ENCODE measurements around the gene SRGAP3. TPM values are rescaled to one million over a fixed set of nuclear protein-coding genes. Genes with fewer than 3 reads are reported as not detected.

Gene SRGAP3
- total RNA-seq, 4 donors from 2014 or later = 14.7 to 58.9 (median 18.7) TPM

GRCh38 chr3:9244495-9245183, 4.8 kb downstream of the SRGAP3 start:
- H3K36me3 ChIP-seq = no peaks in the 10 kb centered on the region
- no peak overlapping the region for H3K27ac ChIP-seq
- H3K4me3 ChIP-seq (replicated peaks in 1 of 3) = no peak overlapping the region
- intact Hi-C loops (cut with DNase I) = no loop called here
- H3K9me3 ChIP-seq = no peaks in the 10 kb centered on the region
- 18 to 25% methylated on average over 1 of the region's 1 CpG for WGBS, 2 donors
- DNase-seq = no peak
- H3K4me1 ChIP-seq = peaks cover under 1 to 19% of the 10 kb centered on the region in 2 donors
- H3K27me3 ChIP-seq = no peaks in the 10 kb centered on the region
- TF ChIP-seq CTCF (IDR thresholded peaks at IDR 0.05) (no peak), POLR2A (IDR thresholded peaks at IDR 0.05) (no peak)

GRCh38 chr3:9241956-9242355, 7.5 kb downstream of the SRGAP3 start:
- Histone ChIP-seq H3K27me3 (no peaks in the 10 kb centered on the region), H3K27ac (no peak overlapping the region), H3K4me3 (replicated peaks in 1 of 3) (no peak overlapping the region), H3K9me3 (no peaks in the 10 kb centered on the region), H3K36me3 (no peaks in the 10 kb centered on the region), H3K4me1 (peaks cover 5 to 14% of the 10 kb centered on the region in 2 donors)
- intact Hi-C loops (cut with DNase I) = no loop called here
- 87 to 92% methylated on average over 4 of the region's 4 CpGs for WGBS, 2 donors
- no peak for DNase-seq
- no peak for TF ChIP-seq CTCF (IDR thresholded peaks at IDR 0.05)
- no peak for TF ChIP-seq POLR2A (IDR thresholded peaks at IDR 0.05)

GRCh38 chr3:9239680-9240079, 9.8 kb downstream of the SRGAP3 start:
- intact Hi-C loops (cut with DNase I) = no loop called here
- WGBS, 2 donors = 78 to 94% methylated on average over 1 of the region's 1 CpG
- no peaks in the 10 kb centered on the region for H3K9me3 ChIP-seq
- DNase-seq = no peak
- TF ChIP-seq POLR2A (IDR thresholded peaks at IDR 0.05) = no peak
- no peak for TF ChIP-seq CTCF (IDR thresholded peaks at IDR 0.05)
- H3K4me1 ChIP-seq = peaks cover 5 to 13% of the 10 kb centered on the region in 2 donors
- H3K4me3 ChIP-seq (replicated peaks in 1 of 3) = no peak overlapping the region
- H3K27ac ChIP-seq = no peak overlapping the region
- no peaks in the 10 kb centered on the region for H3K36me3 ChIP-seq
- H3K27me3 ChIP-seq = no peaks in the 10 kb centered on the region

- H3K27ac ChIP-seq = no peak overlapping the region
- WGBS, 2 donors = 86 to 90% methylated on average over 4 of the region's 4 CpGs
- no peak overlapping the region for H3K4me3 ChIP-seq (replicated peaks in 1 of 3)
- no peak for TF ChIP-seq CTCF (IDR thresholded peaks at IDR 0.05)
- TF ChIP-seq POLR2A (IDR thresholded peaks at IDR 0.05) = no peak
- intact Hi-C loops (cut with DNase I) = no loop called here
- H3K9me3 ChIP-seq = no peaks in the 10 kb centered on the region
- H3K4me1 ChIP-seq = peaks cover 5 to 9% of the 10 kb centered on the region in 2 donors
- no peak for DNase-seq
- no peaks in the 10 kb centered on the region for H3K36me3 ChIP-seq
- no peaks in the 10 kb centered on the region for H3K27me3 ChIP-seq
These were observed 10.6 kb downstream of the SRGAP3 start for GRCh38 chr3:9238721-9239295.

- intact Hi-C loops (cut with DNase I) = no loop called here
- 89 to 90% methylated on average over 5 of the region's 5 CpGs for WGBS, 2 donors
- TF ChIP-seq POLR2A (IDR thresholded peaks at IDR 0.05) = no peak
- TF ChIP-seq CTCF (IDR thresholded peaks at IDR 0.05) = no peak
These were observed 11.2 kb downstream of the SRGAP3 start for GRCh38 chr3:9238276-9238675.

More at GRCh38 chr3:9238276-9238675, 11.2 kb downstream of the SRGAP3 start:
- Histone ChIP-seq H3K27me3 (no peaks in the 10 kb centered on the region), H3K9me3 (no peaks in the 10 kb centered on the region), H3K36me3 (no peaks in the 10 kb centered on the region), H3K4me3 (replicated peaks in 1 of 3) (no peak overlapping the region), H3K27ac (no peak overlapping the region), H3K4me1 (peaks cover 5 to 9% of the 10 kb centered on the region in 2 donors)
- DNase-seq = no peak
